HG02852 (cell line): ENCODE results near the gene DCST2.

Source experiments
- ATAC-seq: cut with Tn5 transposase; IDR thresholded peaks from one replicate; pipeline ENCODE4 v1.9.1; 2021; ENCODE audit warnings: mild to moderate bottlenecking, moderate library complexity; ENCODE audit not compliant: unreplicated experiment

Gene DCST2

DNA sequence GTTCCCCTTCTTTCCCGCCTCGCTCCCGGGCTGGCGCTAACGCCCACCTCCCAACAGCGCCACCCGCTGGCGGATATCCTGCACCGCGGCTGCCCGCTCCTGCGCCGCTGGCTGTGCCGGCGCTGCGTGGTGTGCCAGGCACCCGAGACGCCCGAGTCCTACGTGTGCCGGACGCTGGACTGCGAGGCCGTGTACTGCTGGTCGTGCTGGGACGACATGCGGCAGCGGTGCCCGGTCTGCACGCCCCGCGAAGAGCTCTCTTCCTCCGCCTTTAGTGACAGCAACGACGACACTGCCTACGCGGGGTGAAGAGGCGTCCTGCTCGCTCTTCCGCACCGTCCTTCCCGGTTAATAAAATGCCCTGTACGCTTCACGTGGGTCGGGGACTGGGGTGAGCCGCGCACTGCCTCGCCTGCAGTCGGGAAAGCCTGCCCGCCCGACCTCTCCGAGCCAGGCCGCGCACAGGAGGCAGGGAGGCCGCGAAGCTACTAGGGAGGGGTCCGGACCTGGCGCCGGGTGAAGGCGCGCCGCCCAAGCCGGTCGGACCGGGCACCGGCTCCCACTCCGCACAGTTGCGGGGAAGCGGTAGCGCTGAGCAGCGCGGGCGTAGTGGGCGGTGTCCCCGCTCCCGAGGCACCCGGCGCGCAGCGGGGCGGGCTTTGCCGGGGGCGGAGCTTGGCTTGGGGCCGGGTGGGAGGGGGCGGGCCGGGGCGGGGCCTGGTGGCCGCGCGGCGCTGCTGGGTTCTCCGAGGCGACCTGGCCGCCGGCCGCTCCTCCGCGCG is 17.2 kb upstream of the DCST2 start, which contains the start of gene ADAM15:
Gene ADAM15, plus strand, starts transcription at position 757 of the 782 bp plus-strand sequence. CDS start 71 bp downstream, outside the sequence.
- ATAC-seq, result peak; percentile 68

DNA sequence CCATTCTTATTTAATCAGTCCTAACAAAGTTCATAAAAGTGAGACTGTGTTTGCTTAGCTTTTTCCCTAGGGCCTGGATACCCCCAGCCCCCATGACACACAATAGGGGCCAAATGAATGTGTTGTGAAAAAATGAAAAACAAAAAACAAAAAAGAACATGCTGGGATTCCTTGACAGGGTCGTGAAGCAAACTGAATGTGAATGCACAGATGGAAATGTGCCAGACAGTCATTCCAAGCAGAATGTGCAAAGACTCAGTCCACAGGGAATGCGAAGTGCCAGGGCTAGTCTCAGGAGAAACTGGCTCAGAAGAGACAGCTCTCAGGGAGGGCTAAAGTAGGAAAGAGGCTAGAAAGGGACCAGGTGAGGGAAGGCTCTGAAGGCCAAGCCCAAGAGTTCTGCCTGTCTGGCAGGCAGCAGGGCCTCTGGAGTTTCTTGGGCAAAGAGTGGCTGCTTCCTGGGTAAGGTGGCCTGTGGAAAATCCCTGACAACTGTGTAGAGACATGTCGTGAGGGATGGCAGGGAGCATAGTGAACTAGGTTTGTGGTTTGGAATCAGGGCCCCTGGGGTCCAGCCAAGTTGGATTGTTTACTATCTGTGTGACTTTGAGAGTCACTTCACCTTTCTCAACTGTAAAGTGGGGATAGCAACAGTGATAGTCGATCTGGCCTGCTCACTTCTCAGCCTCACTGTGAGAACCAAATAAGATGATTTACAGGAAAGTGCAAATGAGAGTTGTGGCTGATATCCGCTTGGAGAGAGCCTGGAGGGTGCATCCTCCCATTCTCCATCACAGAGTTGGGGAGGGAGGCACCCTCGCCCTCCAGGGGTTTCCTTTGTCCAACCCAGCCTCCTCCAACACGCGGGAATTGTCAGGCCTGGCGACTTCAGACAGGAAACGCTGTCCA is 16.3 kb upstream of the DCST2 start:
- no peak for ATAC-seq

DNA sequence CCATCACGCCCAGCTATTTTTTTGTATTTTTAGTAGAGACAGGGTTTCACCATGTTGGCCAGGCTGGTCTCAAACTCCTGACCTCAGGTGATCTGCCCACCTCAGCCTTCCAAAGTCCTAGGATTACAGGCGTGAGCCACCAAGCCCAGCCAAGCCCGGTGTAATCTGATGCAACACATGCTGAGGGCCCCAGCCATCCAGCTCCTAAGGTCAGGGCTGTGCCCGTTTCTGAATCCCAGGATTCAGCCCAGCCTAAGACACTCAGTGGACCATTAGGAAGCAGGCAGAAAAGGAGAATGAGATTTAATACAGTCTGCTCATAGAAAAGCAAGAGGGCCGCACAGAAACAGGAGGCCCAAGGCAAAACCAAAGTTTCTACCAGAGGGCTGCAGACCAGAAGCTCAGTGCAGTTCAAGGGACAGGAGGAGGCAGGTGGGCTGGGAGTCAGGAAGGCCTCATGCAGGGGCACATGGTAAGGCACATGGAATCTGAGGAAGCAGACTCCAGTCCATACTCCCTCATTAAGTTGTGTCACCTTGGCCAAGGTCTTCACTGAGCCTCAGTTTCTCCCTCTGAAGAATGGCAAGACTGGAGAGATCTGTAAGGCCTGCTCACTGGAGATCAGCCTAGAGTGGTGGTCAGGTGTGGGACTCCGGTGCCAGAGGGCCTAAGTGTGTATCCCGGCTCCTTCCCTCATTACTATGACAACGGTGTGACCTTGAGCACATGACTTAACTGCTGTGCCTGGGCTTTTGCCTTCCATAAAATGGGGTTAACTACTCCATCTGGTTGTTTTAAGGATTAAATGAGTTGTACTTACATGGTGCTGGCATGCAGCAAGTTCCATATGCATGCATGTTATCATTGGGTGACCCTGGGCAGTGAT is 15.1 kb upstream of the DCST2 start:
- no peak for ATAC-seq

GRCh38 chr1:155044812-155045657 is 11.5 kb upstream of the DCST2 start:
- ATAC-seq, result no peak

GRCh38 chr1:155044365-155044764 is 10.8 kb upstream of the DCST2 start:
- ATAC-seq, result no peak

DNA sequence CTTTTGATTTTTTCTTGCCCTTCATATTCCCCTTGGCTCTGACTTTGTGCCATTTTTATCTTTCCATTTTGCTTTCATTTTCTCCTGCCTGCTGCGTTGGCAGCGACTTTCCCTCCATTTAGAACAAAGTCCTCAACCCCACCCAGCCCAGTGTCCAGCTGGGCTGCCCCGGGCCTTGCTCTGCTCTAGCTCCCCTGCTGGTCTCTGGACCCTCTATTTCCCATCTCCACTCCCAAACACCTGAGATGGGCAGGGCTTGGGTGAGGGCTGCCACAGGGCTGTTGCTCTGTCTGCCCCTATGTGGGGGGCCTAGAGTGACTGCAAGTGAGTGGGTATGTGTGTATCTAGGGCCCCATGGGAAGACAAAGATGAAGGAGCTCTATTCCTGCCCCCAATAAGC is 10.2 kb upstream of the DCST2 start:
- no peak for ATAC-seq

GRCh38 chr1:155043301-155043702 is 9.7 kb upstream of the DCST2 start:
- no peak for ATAC-seq

- no peak for ATAC-seq
These were observed 9.2 kb upstream of the DCST2 start for GRCh38 chr1:155042789-155043188.

DNA sequence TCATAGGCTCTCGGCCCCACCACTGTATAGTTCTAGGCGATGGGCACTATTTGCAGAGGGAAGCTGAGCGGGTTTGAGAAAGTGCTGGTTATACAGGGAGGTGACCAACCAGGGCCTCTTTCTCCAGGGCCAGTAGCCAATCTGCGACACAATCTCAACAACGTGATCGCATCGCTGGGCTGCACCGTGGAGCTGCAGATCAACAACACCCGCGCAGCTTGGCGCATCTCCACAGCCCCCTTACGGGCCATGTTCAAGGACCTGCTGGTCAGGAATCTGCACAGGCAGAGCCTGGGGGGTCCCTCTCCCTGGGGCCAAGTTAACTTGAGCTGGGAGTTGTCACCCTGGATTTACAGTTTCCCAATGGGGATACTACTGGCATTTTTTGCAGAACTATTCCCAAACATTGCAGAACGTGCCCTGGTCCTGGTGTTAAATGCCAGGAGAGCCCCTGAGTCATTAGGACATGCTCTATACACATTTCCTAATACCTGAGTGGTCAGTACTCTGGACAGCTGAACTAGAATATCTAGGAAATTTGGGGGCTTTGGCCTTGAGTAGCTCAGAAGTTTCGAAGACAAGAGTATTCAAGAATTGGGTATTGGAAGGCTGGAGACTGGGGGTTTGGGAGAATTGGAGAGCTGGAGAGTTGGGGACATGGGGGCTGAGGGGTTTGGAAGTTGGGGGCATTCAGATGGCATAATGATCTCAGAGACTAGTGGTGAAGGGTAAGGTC is 6.9 kb upstream of the DCST2 start:
- ATAC-seq, result no peak

DNA sequence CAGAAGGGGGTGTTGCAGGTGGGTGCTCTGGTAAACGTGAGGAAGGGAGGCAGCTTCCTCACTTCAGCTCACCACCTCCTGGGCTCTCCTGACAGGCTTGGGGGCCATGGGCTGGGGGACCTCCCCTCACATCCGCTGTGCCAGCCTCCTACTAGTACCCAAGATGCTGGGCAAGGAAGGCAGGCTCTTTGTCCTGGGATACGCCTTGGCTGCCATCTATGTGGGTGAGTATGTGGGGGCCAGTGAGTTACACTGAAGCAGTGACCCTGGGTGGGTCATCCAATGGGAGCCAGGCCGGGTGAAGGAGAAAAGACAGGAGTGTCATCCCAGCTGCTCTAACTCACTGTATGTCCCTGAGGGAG is 5.7 kb upstream of the DCST2 start:
- ATAC-seq, result no peak

DNA sequence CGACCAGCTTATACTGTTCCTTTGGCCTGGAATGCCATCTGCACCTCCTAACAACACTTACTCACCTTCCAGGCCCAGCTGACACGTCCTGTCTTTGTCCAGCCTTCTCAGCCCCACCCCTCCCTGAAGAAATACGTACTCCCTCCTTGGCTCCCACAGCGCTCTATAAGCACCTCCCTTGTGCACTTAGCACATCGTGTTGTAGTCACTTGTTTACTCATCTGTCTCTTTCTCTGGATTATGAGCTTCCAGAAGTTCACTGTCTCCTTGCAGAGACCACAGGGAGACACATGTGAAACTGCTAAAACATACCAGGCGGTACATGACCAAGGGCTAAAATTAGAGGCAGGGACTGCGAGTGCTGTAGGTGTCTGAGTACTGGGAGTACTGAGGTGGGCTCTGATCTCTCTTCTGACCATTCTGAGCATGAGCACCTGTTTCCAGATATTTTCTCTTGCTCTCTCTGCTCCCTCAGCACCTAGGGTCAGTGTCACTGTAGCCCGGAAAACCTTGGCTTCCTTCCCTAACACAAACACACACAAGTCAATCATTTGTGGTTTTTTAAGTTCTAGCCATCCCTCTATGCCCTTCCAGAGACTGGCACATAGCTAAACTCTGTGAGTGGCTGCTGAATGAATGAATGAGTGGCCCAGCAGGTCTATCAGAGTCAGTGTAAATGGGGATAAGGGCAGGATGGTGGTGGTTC is 5.2 kb upstream of the DCST2 start:
- ATAC-seq, result no peak

DNA sequence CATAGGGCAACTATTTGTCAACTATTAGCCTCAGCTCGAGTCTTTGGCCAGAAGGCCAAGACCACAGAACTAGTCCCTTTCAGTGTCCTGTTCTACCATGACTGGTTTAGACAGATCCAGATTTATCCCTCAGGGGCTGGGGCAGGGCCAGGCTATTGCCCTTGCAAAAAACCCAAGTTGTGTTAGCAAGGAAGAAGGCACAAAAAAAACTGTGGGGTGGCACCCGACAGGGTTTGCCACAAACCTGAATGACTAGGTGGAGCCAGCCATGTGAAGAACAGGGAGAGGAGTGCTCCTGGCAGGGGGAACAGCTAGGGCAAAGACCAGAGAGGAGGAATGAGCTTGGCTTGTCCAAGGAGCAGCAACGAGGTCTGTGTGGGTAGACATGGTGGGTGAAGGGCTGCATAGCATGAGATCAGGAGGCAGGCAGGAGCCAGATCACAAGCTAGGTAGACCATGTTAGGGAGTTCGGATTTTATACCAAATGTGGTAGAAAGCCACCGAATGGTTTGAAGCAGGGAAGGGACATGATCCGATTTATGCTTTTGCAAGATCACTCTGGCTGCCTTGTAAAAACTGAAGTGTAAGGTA is 4.4 kb upstream of the DCST2 start:
- ATAC-seq, result no peak

DNA sequence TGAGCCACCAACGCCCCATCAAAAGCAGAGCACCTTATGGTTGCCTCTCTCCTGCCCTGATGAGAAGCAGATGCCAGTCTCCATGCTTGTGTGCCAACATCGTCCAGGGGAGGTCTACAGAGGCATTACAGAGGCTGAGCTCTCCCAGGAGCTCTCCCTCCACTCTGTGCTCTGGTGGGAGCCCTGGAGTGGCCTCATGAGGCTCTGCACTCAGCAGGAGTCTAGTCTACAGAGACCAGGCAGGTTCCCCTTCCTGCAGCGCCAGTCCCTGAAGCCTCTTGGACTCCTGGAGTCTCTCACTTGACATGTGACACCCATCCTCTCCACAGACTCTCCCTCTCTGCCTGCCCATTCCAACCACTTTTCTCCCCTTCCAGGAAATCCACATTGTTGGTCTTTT is 3.5 kb upstream of the DCST2 start:
- no peak for ATAC-seq

GRCh38 chr1:155035936-155036335 is 2.4 kb upstream of the DCST2 start:
- ATAC-seq, result no peak

GRCh38 chr1:155034318-155035208 is 982 bp upstream of the DCST2 start:
- ATAC-seq, result no peak

GRCh38 chr1:155032886-155033285 is 695 bp downstream of the DCST2 start:
- ATAC-seq, result no peak

DNA sequence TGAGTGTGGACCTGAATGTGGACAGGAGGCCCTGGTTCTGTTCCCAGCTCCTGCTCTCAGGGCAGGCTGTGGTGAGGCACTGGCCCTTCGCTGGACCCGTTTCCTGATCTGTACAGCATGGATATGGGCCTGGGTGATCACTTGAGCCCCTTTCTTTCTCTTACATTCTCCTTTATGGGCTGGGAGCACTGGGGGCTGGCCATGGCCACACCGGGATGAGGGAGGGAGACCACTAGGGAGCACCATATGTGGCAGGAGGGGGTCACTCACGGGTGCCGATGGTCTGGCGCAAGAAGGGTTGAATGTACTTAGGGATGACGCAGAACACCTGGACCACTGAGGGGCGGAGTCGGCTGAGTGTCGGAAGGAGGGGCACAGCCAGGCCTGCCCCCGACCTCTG is 2.7 kb downstream of the DCST2 start:
- no peak for ATAC-seq
